Brain microvascular endothelial cell (primary cell): ENCODE measurements around the gene IL17RE.

ENCODE experiments used
- DNase-seq: peaks from one replicate; pipeline ENCODE4 v3.0.0-alpha.2; 2020
- H3K27ac ChIP-seq: fragments of 250-450 bp; sonication (Bioruptor Pico); 2 replicates; pipeline ENCODE4 v1.5.1; 2020; ENCODE audit warnings: mild to moderate bottlenecking, moderate library complexity
- H3K27me3 ChIP-seq: fragments of 250-450 bp; sonication (Bioruptor Pico); replicated peaks from 2 replicates; pipeline ENCODE4 v1.5.1; 2020; ENCODE audit warnings: mild to moderate bottlenecking
- H3K36me3 ChIP-seq: fragments of 250-450 bp; sonication (Bioruptor Pico); replicated peaks from 2 replicates; pipeline ENCODE4 v1.5.1; 2020; ENCODE audit warnings: mild to moderate bottlenecking
- H3K4me3 ChIP-seq: 2 replicates; pipeline ENCODE4 v1.5.1; 2011; ENCODE audit warnings: low read depth, mild to moderate bottlenecking, control low read depth, low read length, moderate library complexity
- in situ Hi-C: cut with HindIII; loops from 2 replicates; pipeline ENCODE4 v1.10.0; 2017; ENCODE audit warnings: low sequenced_read_pairs, low pct_ligation_motif_present
- TF ChIP-seq, protein P1 (sequence below): IDR thresholded peaks from 2 replicates; pipeline ENCODE4 v1.5.1; 2011; ENCODE audit warnings: low read depth, mild to moderate bottlenecking, moderate library complexity, low read length, control low read depth, inconsistent platforms; ENCODE audit errors: missing control alignments

The IL17RE gene

DNA sequence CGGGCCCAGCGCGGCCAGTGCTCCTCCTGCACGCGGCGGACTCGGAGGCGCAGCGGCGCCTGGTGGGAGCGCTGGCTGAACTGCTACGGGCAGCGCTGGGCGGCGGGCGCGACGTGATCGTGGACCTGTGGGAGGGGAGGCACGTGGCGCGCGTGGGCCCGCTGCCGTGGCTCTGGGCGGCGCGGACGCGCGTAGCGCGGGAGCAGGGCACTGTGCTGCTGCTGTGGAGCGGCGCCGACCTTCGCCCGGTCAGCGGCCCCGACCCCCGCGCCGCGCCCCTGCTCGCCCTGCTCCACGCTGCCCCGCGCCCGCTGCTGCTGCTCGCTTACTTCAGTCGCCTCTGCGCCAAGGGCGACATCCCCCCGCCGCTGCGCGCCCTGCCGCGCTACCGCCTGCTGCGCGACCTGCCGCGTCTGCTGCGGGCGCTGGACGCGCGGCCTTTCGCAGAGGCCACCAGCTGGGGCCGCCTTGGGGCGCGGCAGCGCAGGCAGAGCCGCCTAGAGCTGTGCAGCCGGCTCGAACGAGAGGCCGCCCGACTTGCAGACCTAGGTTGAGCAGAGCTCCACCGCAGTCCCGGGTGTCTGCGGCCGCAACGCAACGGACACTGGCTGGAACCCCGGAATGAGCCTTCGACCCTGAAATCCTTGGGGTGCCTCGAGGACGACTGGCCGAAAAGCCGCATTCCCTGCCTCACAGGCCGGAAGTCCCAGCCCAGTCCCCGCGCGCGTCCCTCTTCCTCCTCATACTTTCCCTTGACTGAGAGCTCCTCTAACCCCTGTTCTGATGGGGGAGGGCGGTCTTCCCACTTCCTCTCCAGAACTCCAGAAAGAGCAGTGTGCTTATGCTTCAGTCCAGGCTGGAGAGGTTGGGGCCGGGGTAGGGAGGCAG lies 12.8 kb downstream of the IL17RE start:
- TF ChIP-seq, protein P1, sequence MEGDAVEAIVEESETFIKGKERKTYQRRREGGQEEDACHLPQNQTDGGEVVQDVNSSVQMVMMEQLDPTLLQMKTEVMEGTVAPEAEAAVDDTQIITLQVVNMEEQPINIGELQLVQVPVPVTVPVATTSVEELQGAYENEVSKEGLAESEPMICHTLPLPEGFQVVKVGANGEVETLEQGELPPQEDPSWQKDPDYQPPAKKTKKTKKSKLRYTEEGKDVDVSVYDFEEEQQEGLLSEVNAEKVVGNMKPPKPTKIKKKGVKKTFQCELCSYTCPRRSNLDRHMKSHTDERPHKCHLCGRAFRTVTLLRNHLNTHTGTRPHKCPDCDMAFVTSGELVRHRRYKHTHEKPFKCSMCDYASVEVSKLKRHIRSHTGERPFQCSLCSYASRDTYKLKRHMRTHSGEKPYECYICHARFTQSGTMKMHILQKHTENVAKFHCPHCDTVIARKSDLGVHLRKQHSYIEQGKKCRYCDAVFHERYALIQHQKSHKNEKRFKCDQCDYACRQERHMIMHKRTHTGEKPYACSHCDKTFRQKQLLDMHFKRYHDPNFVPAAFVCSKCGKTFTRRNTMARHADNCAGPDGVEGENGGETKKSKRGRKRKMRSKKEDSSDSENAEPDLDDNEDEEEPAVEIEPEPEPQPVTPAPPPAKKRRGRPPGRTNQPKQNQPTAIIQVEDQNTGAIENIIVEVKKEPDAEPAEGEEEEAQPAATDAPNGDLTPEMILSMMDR: peak; percentile 51
- no peaks in the 10 kb centered on the region for H3K27me3 ChIP-seq
- DNase-seq: peak; percentile 18
- H3K4me3 ChIP-seq: peak overlapping the region; percentile 61
- H3K27ac ChIP-seq: peak overlapping the region; percentile 1
- in situ Hi-C loops: no loop called here
- H3K36me3 ChIP-seq: no peaks in the 10 kb centered on the region

GRCh38 chr3:9916346-9916733 lies 13.7 kb downstream of the IL17RE start:
- peak; percentile 42 for DNase-seq
- no peaks in the 10 kb centered on the region for H3K36me3 ChIP-seq
- H3K27me3 ChIP-seq: no peaks in the 10 kb centered on the region
- peak overlapping the region; percentile 52 for H3K4me3 ChIP-seq
- TF ChIP-seq, protein P1: no peak
- peak overlapping the region; percentile 30 for H3K27ac ChIP-seq
- in situ Hi-C loops: no loop called here

- Histone ChIP-seq H3K36me3 (no peaks in the 10 kb centered on the region), H3K27ac (peak within 1 kb of the TSS; percentile 30), H3K27me3 (no peaks in the 10 kb centered on the region), H3K4me3 (peak within 1 kb of the TSS; percentile 61)
- in situ Hi-C loops: no loop called here
- peak; percentile 79 for DNase-seq
- TF ChIP-seq, protein P1: no peak
Observed at GRCh38 chr3:9916734-9917680, 14.4 kb downstream of the IL17RE start, which contains the start of gene IL17RC. IL17RC (plus strand) TSS chr3:9917098; CDS start chr3:9917316, 218 bp downstream.

DNA sequence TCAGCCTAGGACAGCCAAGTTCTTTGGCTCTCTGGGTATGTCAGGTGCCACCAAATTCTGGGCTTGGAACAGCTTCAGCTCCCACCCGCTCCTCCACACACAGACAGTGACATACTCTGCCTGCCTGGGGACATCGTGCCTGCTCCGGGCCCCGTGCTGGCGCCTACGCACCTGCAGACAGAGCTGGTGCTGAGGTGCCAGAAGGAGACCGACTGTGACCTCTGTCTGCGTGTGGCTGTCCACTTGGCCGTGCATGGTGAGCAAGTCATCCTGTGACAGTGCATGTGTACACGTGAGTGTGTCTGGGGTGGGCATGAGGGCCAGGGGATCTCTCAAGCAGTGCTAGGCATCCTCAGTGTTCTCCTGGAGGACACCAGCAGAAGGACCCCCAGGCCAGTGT lies 15.2 kb downstream of the IL17RE start:
- Histone ChIP-seq H3K27ac (no peak overlapping the region), H3K36me3 (no peaks in the 10 kb centered on the region), H3K27me3 (no peaks in the 10 kb centered on the region), H3K4me3 (no peak overlapping the region)
- TF ChIP-seq, protein P1: no peak
- in situ Hi-C loops: no loop called here
- no peak for DNase-seq

GRCh38 chr3:9918261-9919038 lies 15.8 kb downstream of the IL17RE start:
- no peak overlapping the region for H3K27ac ChIP-seq
- H3K27me3 ChIP-seq: no peaks in the 10 kb centered on the region
- TF ChIP-seq, protein P1: no peak
- in situ Hi-C loops: no loop called here
- H3K36me3 ChIP-seq: no peaks in the 10 kb centered on the region
- DNase-seq: no peak
- H3K4me3 ChIP-seq: no peak overlapping the region
